Brain microvascular endothelial cell (primary cell): ENCODE data around the gene EZH2.

Experiments
- DNase-seq: peaks from one replicate; pipeline ENCODE4 v3.0.0-alpha.2; 2020
- H3K27ac ChIP-seq: fragments of 250-450 bp; sonication (Bioruptor Pico); 2 replicates; pipeline ENCODE4 v1.5.1; 2020; ENCODE audit warnings: mild to moderate bottlenecking, moderate library complexity
- H3K27me3 ChIP-seq: fragments of 250-450 bp; sonication (Bioruptor Pico); replicated peaks from 2 replicates; pipeline ENCODE4 v1.5.1; 2020; ENCODE audit warnings: mild to moderate bottlenecking
- H3K36me3 ChIP-seq: fragments of 250-450 bp; sonication (Bioruptor Pico); replicated peaks from 2 replicates; pipeline ENCODE4 v1.5.1; 2020; ENCODE audit warnings: mild to moderate bottlenecking
- H3K4me3 ChIP-seq: 2 replicates; pipeline ENCODE4 v1.5.1; 2011; ENCODE audit warnings: low read depth, mild to moderate bottlenecking, control low read depth, low read length, moderate library complexity
- in situ Hi-C: cut with HindIII; loops from 2 replicates; pipeline ENCODE4 v1.10.0; 2017; ENCODE audit warnings: low sequenced_read_pairs, low pct_ligation_motif_present
- TF ChIP-seq, protein P1 (sequence below): IDR thresholded peaks from 2 replicates; pipeline ENCODE4 v1.5.1; 2011; ENCODE audit warnings: low read depth, mild to moderate bottlenecking, moderate library complexity, low read length, control low read depth, inconsistent platforms; ENCODE audit errors: missing control alignments

EZH2 gene

DNA sequence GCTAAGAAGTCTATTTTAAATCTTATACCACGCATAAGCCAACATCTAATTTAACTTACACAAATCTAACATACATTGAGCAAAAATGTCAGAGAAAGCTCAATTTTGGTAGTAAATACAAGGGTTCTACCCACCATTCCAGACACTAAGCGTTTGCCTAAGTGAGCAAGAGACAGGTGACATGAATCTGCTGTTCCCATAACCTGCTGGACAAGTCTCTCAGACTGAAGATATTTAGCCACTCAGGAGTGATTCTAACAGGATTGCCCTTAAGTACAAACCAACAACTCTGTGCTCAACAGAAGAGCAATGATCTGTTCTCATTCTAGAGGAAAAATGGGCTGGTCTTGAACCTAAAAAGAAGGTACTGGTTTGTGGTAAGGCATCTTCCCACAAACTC is 18.8 kb downstream of the EZH2 start:
- H3K36me3 ChIP-seq: no peaks in the 10 kb centered on the region
- no peak overlapping the region for H3K27ac ChIP-seq
- DNase-seq: no peak
- in situ Hi-C loops: no loop called here
- no peaks in the 10 kb centered on the region for H3K27me3 ChIP-seq
- no peak overlapping the region for H3K4me3 ChIP-seq
- TF ChIP-seq, protein P1, sequence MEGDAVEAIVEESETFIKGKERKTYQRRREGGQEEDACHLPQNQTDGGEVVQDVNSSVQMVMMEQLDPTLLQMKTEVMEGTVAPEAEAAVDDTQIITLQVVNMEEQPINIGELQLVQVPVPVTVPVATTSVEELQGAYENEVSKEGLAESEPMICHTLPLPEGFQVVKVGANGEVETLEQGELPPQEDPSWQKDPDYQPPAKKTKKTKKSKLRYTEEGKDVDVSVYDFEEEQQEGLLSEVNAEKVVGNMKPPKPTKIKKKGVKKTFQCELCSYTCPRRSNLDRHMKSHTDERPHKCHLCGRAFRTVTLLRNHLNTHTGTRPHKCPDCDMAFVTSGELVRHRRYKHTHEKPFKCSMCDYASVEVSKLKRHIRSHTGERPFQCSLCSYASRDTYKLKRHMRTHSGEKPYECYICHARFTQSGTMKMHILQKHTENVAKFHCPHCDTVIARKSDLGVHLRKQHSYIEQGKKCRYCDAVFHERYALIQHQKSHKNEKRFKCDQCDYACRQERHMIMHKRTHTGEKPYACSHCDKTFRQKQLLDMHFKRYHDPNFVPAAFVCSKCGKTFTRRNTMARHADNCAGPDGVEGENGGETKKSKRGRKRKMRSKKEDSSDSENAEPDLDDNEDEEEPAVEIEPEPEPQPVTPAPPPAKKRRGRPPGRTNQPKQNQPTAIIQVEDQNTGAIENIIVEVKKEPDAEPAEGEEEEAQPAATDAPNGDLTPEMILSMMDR: no peak

DNA sequence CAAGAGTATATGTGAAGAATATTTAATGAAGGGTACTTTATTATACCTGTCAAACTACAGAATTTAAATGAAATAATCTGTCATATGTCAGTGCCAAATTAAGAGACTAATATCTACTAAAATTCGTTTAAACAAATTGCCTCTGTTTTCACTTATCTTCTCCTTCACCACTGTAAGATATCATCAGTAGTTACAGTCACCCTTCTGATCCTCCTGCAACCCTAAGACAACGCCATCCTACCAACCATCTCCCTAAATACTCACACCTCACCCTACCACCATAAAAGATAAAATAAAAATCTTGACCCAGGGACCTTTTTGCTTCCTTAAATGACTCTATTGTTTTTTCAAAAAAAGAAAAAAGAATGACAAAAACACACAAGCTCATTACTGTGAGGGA is 20.8 kb downstream of the EZH2 start:
- in situ Hi-C loops: no loop called here
- Histone ChIP-seq H3K36me3 (no peaks in the 10 kb centered on the region), H3K27ac (no peak overlapping the region), H3K27me3 (no peaks in the 10 kb centered on the region), H3K4me3 (no peak overlapping the region)
- no peak for DNase-seq
- TF ChIP-seq, protein P1: no peak

DNA sequence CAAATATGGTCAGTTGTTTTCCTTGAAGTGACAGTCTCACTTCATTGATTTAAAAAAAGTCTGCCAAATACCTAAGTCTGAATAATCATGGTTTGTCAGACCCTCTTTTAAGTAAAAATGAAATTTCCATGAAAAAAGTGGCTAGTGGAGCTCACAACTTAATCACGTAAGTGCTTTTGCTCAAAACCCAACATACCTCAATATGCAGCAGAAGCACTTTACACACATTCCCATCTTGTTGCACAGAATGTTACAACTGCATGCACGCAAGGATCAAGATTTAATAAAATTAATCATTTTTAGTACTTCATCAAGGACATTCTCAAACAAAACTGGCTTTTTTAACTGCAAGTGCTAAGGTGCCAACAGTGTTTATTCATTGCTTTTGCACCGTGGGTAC is 21.6 kb downstream of the EZH2 start:
- H3K27ac ChIP-seq: no peak overlapping the region
- H3K4me3 ChIP-seq: no peak overlapping the region
- DNase-seq: no peak
- TF ChIP-seq, protein P1: no peak
- in situ Hi-C loops: no loop called here
- H3K27me3 ChIP-seq: no peaks in the 10 kb centered on the region
- H3K36me3 ChIP-seq: no peaks in the 10 kb centered on the region

DNA sequence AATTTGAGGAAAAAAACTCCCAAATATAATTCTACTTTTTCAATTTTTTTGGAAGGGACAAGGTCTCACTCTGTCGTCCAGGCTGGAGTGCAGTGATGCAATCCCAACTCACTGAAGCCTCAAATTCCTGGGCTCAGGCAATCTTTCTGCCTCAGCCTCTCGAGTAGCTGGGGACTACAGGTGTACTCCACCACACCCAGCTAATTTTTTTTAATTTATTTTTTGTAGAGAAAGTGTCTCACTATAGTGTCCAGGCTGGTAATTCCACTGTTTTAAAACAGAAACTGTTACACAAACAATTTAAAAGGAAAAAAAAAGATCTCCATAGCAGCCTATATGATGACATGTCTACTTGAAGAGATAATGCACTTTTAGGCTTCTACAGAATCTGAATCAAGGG is 25.6 kb downstream of the EZH2 start:
- Histone ChIP-seq H3K36me3 (no peaks in the 10 kb centered on the region), H3K4me3 (no peak overlapping the region), H3K27ac (no peak overlapping the region), H3K27me3 (no peaks in the 10 kb centered on the region)
- no peak for DNase-seq
- TF ChIP-seq, protein P1: no peak
- in situ Hi-C loops: no loop called here

DNA sequence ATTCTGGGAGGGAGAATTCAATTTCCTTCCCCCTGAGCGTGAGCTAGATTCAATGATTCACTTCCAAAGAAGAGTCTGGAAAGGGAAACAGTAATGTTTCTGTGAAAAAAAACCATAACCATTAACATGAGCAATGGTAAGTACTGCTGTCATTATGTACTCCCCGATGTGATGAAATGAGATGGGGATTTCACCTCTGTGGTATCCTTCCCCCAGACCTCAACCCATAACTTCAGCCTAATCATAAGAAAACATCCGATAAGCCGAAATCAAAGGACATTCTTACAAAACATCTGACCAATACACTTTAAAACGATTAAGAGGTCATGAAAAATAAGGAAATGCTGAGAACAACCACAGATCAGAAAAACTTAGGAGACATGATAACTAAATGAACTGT is 27.2 kb downstream of the EZH2 start:
- in situ Hi-C loops: no loop called here
- Histone ChIP-seq H3K36me3 (no peaks in the 10 kb centered on the region), H3K4me3 (no peak overlapping the region), H3K27ac (no peak overlapping the region), H3K27me3 (no peaks in the 10 kb centered on the region)
- TF ChIP-seq, protein P1: no peak
- peak; percentile 14 for DNase-seq

DNA sequence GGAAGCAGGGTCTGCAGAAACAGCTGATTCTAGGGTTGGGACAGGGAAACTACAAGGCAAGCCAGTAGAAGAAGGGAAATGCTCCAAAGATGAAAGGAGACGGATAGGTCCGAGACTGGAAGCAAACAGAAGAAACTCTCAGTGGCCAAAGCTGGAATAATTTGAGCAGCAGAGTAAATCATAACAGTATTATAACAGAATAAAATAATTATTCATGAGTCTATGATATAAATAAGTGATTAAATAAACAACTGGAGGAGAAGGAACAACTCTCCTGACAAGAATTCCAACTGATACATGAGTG is 27.6 kb downstream of the EZH2 start:
- Histone ChIP-seq H3K27me3 (no peaks in the 10 kb centered on the region), H3K4me3 (no peak overlapping the region), H3K36me3 (no peaks in the 10 kb centered on the region), H3K27ac (no peak overlapping the region)
- in situ Hi-C loops: no loop called here
- DNase-seq: no peak
- TF ChIP-seq, protein P1: no peak
